H1 (cell line): Measurements from ENCODE around the gene CRP.

ENCODE experiments used
- CEBPB ChIP-seq: IDR thresholded peaks from 2 replicates; pipeline ENCODE4 v1.6.1; 2012; ENCODE audit warnings: low read depth, low read length
- CTCF ChIP-seq, 3 experiments: IDR thresholded peaks; 1 replicate in 2 of 3; 2 replicates in 1 of 3; pipeline versions ENCODE4 v1.5.1 to v1.6.1; 2011; ENCODE audit warnings: low read length in 3 of 3, mild to moderate bottlenecking in 3 of 3, inconsistent platforms in 2 of 3, low read depth in 1 of 3, moderate library complexity in 1 of 3; ENCODE audit not compliant: insufficient read depth in 1 of 3; ENCODE audit errors: control extremely low read depth in 1 of 3
- EP300 ChIP-seq, 2 experiments: IDR thresholded peaks; 1 replicate in 1 of 2; 2 replicates in 1 of 2; pipeline ENCODE4 v1.6.1; 2011 to 2012; ENCODE audit warnings: low read depth in 2 of 2, low read length in 2 of 2, mild to moderate bottlenecking in 2 of 2, borderline replicate concordance in 1 of 2, inconsistent platforms in 1 of 2, moderate library complexity in 1 of 2
- EZH2 ChIP-seq: fragments of 200-600 bp; sonication (generic); IDR thresholded peaks from 2 replicates; pipeline ENCODE4 v1.7.1; 2012; ENCODE audit warnings: low read depth, mild to moderate bottlenecking, moderate library complexity, low read length, inconsistent platforms; ENCODE audit not compliant: severe bottlenecking
- KDM4A ChIP-seq: IDR thresholded peaks from one replicate; pipeline ENCODE4 v1.7.1; 2012; ENCODE audit warnings: low read depth, mild to moderate bottlenecking, moderate library complexity, low read length, inconsistent platforms; ENCODE audit not compliant: severe bottlenecking
- MAX ChIP-seq: IDR thresholded peaks from 2 replicates; pipeline ENCODE4 v1.6.1; 2012; ENCODE audit warnings: inconsistent platforms
- POLR2A ChIP-seq, 2 experiments: IDR thresholded peaks; 1 replicate in 1 of 2; 2 replicates in 1 of 2; pipeline ENCODE4 v1.6.1; 2011; ENCODE audit warnings: low read depth in 2 of 2, low read length in 2 of 2, mild to moderate bottlenecking in 2 of 2; ENCODE audit errors: control extremely low read depth in 1 of 2
- POLR2AphosphoS5 ChIP-seq: IDR thresholded peaks from 2 replicates; pipeline ENCODE4 v1.6.1; 2011; ENCODE audit warnings: low read depth, low read length
- RAD21 ChIP-seq, 2 experiments: IDR thresholded peaks in 1 of 2; conservative IDR thresholded peaks in 1 of 2; 2 replicates each; pipeline ENCODE4 v1.6.1; 2011; ENCODE audit warnings: low read depth in 2 of 2, low read length in 2 of 2, improper control_type of control experiment in 1 of 2, inconsistent platforms in 1 of 2, mild to moderate bottlenecking in 1 of 2, moderate library complexity in 1 of 2
- TCF12 ChIP-seq: IDR thresholded peaks from 2 replicates; pipeline ENCODE4 v1.6.1; 2011; ENCODE audit warnings: low read depth, mild to moderate bottlenecking, low read length

GRCh38 chr1:159752135-159752580, 37.8 kb upstream of the CRP start:
- no peak for TF ChIP-seq CTCF (IDR thresholded peaks at IDR 0.05; ENCODE audit: control extremely low read depth in 1 of 3, insufficient read depth in 1 of 3, low read depth in 1 of 3, low read length in 3 of 3)
- no peak for TF ChIP-seq RAD21 (IDR thresholded peaks at IDR 0.05 in 1 of 2, conservative IDR thresholded peaks at IDR 0.05 in 1 of 2; ENCODE audit: low read depth in 2 of 2, low read length in 2 of 2)
- TF ChIP-seq MAX, result no peak
- no peak for TF ChIP-seq POLR2AphosphoS5
- no peak for TF ChIP-seq EP300 (IDR thresholded peaks at IDR 0.05; ENCODE audit: borderline replicate concordance in 1 of 2, low read depth in 2 of 2, low read length in 2 of 2)
- no peak for TF ChIP-seq EZH2
- no peak for TF ChIP-seq POLR2A (IDR thresholded peaks at IDR 0.05; ENCODE audit: control extremely low read depth in 1 of 2, low read depth in 2 of 2, low read length in 2 of 2)
- no peak for TF ChIP-seq KDM4A
- TF ChIP-seq TCF12, result no peak
- no peak for TF ChIP-seq CEBPB
